Right lobe of liver (tissue), 6 donors: ENCODE measurements around the gene SH2D4B. TPM values are rescaled to one million over a fixed set of nuclear protein-coding genes. Genes with fewer than 3 reads are reported as not detected.

ENCODE experiments used
- ATAC-seq, 4 donors: fragments of 200-7000 bp; cut with Tn5 transposase; one replicate each; pipeline ENCODE4 v1.9.1; 2020; ENCODE audit warnings: mild to moderate bottlenecking in 4 of 4, moderate library complexity in 4 of 4
- DNase-seq, 3 donors: peaks; one replicate each; pipeline ENCODE4 v3.0.0-alpha.2; 2020
- H3K27ac ChIP-seq, 3 donors: fragments of 200-600 bp; one replicate each; pipeline ENCODE4 v1.8.0; 2022
- H3K27me3 ChIP-seq, 2 donors: fragments of 200-600 bp; one replicate each; pipeline ENCODE4 v1.8.0; 2022
- H3K36me3 ChIP-seq, 4 donors: fragments of 200-600 bp; sonication (generic) in 1 of 4; one replicate each; pipeline versions ENCODE4 v1.5.1 to v1.8.0; 2017 to 2022; ENCODE audit warnings: control low read depth in 1 of 4
- H3K4me1 ChIP-seq, 4 donors: fragments of 200-600 bp; sonication (generic) in 1 of 4; one replicate each; pipeline versions ENCODE4 v1.5.1 to v1.8.0; 2017 to 2022; ENCODE audit warnings: control low read depth in 1 of 4
- H3K4me3 ChIP-seq, 3 donors: fragments of 200-600 bp; one replicate each; pipeline ENCODE4 v1.8.0; 2022
- H3K9me3 ChIP-seq, 4 donors: fragments of 200-600 bp; sonication (generic) in 1 of 4; one replicate each; pipeline versions ENCODE4 v1.5.1 to v1.8.0; 2017 to 2022; ENCODE audit warnings: control low read depth in 1 of 4
- CTCF ChIP-seq, 4 donors: fragments of 200-600 bp in 3 of 4; fragments of 450-650 bp in 1 of 4; IDR thresholded peaks; one replicate each; pipeline versions ENCODE4 v1.5.1 to v1.8.0; 2016 to 2022; ENCODE audit warnings: antibody characterized with exemption in 4 of 4, mild to moderate bottlenecking in 2 of 4
- POLR2A ChIP-seq: fragments of 450-650 bp; IDR thresholded peaks from one replicate; pipeline ENCODE4 v1.6.1; 2017; ENCODE audit warnings: antibody characterized with exemption, mild to moderate bottlenecking
- WGBS: methylation state at CpG from one replicate; pipeline ENCODE4 v1.1.6; 2018; ENCODE audit warnings: low coverage, low lambda C conversion rate; ENCODE audit not compliant: insufficient coverage; ENCODE audit errors: missing lambda C conversion rate; 5-methylcytosine and 5-hydroxymethylcytosine counted together
- intact Hi-C, 2 donors: fragments of 100-400 bp; cut with DNase I; formaldehyde crosslinking; loops; one replicate each; pipeline versions ENCODE4 v1.11.2 to v1.14.1; 2022
- total RNA-seq, 6 experiments: library from RNA; depleted of rRNA in 2 of 6; stranded (reverse); fragments of >200 nt in 2 of 6; fragmentation: NEBNext Ultra II Directional in 3 of 6; extraction: Animal tissue kit (Norgen Biotek cat#: 25700) in 3 of 6; gene quantifications; one replicate each; pipeline versions ENCODE4 v1.1.0 to v1.2.4, GENCODE V29; 2016 to 2023
- donor health status: DM: no; HTN: yes; CAD: no.
- donor health status: DM: no; HTN: no; CAD: no.
- donor health status: DM: no; HTN: no; CAD: no.
- donor health status: DM: no; HTN: yes; CAD: no.
- donor health status: DM: no; HTN: yes; CAD: no.

SH2D4B gene
- total RNA-seq, 6 experiments from 2014 or later, result not detected

GRCh38 chr10:80603516-80603915 is 65.8 kb downstream of the SH2D4B start:
- DNase-seq, result peak in 1 of 3 donors; percentile 41
- TF ChIP-seq POLR2A, result no peak
- intact Hi-C loops, result no loop called here
- Histone ChIP-seq H3K4me3 (no peak overlapping the region), H3K9me3 (no peaks in the 10 kb centered on the region), H3K4me1 (no peaks in the 10 kb centered on the region), H3K27me3 (no peaks in the 10 kb centered on the region), H3K36me3 (no peaks in the 10 kb centered on the region), H3K27ac (no peak overlapping the region)
- ATAC-seq, result peak in 1 of 4 donors; percentile 19
- 100% methylated on average over 1 of the region's 27 CpGs for WGBS

- no peaks in the 10 kb centered on the region for H3K27me3 ChIP-seq
- H3K9me3 ChIP-seq, result no peaks in the 10 kb centered on the region
- DNase-seq (peak in 1 of 3 donors; percentile 25), ATAC-seq (no peak)
- 51% methylated on average over 10 of the region's 11 CpGs for WGBS
- H3K4me3 ChIP-seq, result no peak overlapping the region
- H3K36me3 ChIP-seq, result no peaks in the 10 kb centered on the region
- intact Hi-C loops, result no loop called here
- H3K4me1 ChIP-seq, result no peaks in the 10 kb centered on the region
- H3K27ac ChIP-seq, result no peak overlapping the region
- no peak for TF ChIP-seq POLR2A
- no peak for TF ChIP-seq CTCF (IDR thresholded peaks at IDR 0.05)
Observed at GRCh38 chr10:80608706-80609105, 71.0 kb downstream of the SH2D4B start.

GRCh38 chr10:80609331-80609730 is 71.6 kb downstream of the SH2D4B start:
- 51% methylated on average over 10 of the region's 11 CpGs for WGBS
- Histone ChIP-seq H3K9me3 (no peaks in the 10 kb centered on the region), H3K4me1 (no peaks in the 10 kb centered on the region), H3K27me3 (no peaks in the 10 kb centered on the region), H3K36me3 (no peaks in the 10 kb centered on the region), H3K4me3 (no peak overlapping the region), H3K27ac (no peak overlapping the region)
- DNase-seq (peak in 1 of 3 donors; percentile 51), ATAC-seq (peak in 3 of 4 donors; percentile 35 to 48 (median 40))
- TF ChIP-seq CTCF (IDR thresholded peaks at IDR 0.05) (no peak), POLR2A (no peak)
- intact Hi-C loops, result no loop called here

GRCh38 chr10:80611481-80612185 is 73.9 kb downstream of the SH2D4B start:
- no peaks in the 10 kb centered on the region for H3K36me3 ChIP-seq
- H3K4me1 ChIP-seq, result no peaks in the 10 kb centered on the region
- H3K4me3 ChIP-seq, result no peak overlapping the region
- WGBS, result 63% methylated on average over 6 of the region's 6 CpGs
- no peak for ATAC-seq
- TF ChIP-seq POLR2A, result no peak
- no peak for TF ChIP-seq CTCF (IDR thresholded peaks at IDR 0.05)
- peak in 1 of 3 donors; percentile 26 for DNase-seq
- no peak overlapping the region for H3K27ac ChIP-seq
- intact Hi-C loops, result no loop called here
- H3K9me3 ChIP-seq, result no peaks in the 10 kb centered on the region
- H3K27me3 ChIP-seq, result no peaks in the 10 kb centered on the region

- 33% methylated on average over 1 of the region's 3 CpGs for WGBS
- intact Hi-C loops, result no loop called here
- Histone ChIP-seq H3K9me3 (no peaks in the 10 kb centered on the region), H3K4me1 (no peaks in the 10 kb centered on the region), H3K36me3 (no peaks in the 10 kb centered on the region), H3K27ac (no peak overlapping the region), H3K4me3 (no peak overlapping the region), H3K27me3 (no peaks in the 10 kb centered on the region)
- DNase-seq (peak in 1 of 3 donors; percentile 26), ATAC-seq (no peak)
- no peak for TF ChIP-seq CTCF (IDR thresholded peaks at IDR 0.05)
- TF ChIP-seq POLR2A, result no peak
Observed at GRCh38 chr10:80612261-80612660, 74.6 kb downstream of the SH2D4B start.
